ENCODE measurements around the gene C3AR1.

The C3AR1 gene

DNA sequence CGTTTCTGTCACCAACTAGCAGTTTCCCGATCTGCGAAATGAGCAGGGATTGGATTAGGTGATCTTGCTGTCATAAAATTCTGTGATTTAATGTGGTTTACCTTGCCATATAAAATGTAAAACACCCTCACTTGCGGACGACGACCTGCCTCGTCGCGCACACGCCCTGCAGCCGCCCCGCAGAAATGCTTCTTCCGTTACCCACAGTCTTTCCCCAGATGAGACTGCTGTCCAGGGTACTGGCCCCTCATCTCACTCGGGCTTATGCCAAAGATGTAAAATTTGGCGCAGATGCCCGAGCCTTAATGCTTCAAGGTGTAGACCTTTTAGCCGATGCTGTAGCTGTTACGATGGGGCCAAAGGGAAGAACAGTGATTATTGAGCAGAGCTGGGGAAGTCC lies 51.3 kb downstream of the C3AR1 start:
- TF ChIP-seq, protein P1, sequence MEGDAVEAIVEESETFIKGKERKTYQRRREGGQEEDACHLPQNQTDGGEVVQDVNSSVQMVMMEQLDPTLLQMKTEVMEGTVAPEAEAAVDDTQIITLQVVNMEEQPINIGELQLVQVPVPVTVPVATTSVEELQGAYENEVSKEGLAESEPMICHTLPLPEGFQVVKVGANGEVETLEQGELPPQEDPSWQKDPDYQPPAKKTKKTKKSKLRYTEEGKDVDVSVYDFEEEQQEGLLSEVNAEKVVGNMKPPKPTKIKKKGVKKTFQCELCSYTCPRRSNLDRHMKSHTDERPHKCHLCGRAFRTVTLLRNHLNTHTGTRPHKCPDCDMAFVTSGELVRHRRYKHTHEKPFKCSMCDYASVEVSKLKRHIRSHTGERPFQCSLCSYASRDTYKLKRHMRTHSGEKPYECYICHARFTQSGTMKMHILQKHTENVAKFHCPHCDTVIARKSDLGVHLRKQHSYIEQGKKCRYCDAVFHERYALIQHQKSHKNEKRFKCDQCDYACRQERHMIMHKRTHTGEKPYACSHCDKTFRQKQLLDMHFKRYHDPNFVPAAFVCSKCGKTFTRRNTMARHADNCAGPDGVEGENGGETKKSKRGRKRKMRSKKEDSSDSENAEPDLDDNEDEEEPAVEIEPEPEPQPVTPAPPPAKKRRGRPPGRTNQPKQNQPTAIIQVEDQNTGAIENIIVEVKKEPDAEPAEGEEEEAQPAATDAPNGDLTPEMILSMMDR (IDR thresholded peaks at IDR 0.05; ENCODE audit: low read depth, low read length, missing control alignments) = no peak
- DNase-seq (ENCODE audit: low read depth) = no peak
- H3K4me3 ChIP-seq (ENCODE audit: low read depth, low read length) = no peak overlapping the region
- in situ Hi-C loops (cut with HindIII; ENCODE audit: low sequenced_read_pairs) = no loop called here

GRCh38 chr12:8012651-8013309 lies 53.4 kb downstream of the C3AR1 start:
- TF ChIP-seq, protein P1 (IDR thresholded peaks at IDR 0.05; ENCODE audit: low read depth, low read length, missing control alignments) = no peak
- DNase-seq (ENCODE audit: low read depth) = no peak
- in situ Hi-C loops (cut with HindIII; ENCODE audit: low sequenced_read_pairs) = no loop called here

GRCh38 chr12:8011331-8011730 lies 54.8 kb downstream of the C3AR1 start:
- no peak overlapping the region for H3K4me3 ChIP-seq (ENCODE audit: low read depth, low read length)
- DNase-seq (ENCODE audit: low read depth) = no peak
- in situ Hi-C loops (cut with HindIII; ENCODE audit: low sequenced_read_pairs) = no loop called here
- TF ChIP-seq, protein P1 (IDR thresholded peaks at IDR 0.05; ENCODE audit: low read depth, low read length, missing control alignments) = no peak

More at GRCh38 chr12:8012651-8013309, 53.4 kb downstream of the C3AR1 start:
- no peak overlapping the region for H3K4me3 ChIP-seq (ENCODE audit: low read depth, low read length)

Measured in astrocyte of the cerebellum (primary cell).